ENCODE measurements around the gene FBRS.

DNA sequence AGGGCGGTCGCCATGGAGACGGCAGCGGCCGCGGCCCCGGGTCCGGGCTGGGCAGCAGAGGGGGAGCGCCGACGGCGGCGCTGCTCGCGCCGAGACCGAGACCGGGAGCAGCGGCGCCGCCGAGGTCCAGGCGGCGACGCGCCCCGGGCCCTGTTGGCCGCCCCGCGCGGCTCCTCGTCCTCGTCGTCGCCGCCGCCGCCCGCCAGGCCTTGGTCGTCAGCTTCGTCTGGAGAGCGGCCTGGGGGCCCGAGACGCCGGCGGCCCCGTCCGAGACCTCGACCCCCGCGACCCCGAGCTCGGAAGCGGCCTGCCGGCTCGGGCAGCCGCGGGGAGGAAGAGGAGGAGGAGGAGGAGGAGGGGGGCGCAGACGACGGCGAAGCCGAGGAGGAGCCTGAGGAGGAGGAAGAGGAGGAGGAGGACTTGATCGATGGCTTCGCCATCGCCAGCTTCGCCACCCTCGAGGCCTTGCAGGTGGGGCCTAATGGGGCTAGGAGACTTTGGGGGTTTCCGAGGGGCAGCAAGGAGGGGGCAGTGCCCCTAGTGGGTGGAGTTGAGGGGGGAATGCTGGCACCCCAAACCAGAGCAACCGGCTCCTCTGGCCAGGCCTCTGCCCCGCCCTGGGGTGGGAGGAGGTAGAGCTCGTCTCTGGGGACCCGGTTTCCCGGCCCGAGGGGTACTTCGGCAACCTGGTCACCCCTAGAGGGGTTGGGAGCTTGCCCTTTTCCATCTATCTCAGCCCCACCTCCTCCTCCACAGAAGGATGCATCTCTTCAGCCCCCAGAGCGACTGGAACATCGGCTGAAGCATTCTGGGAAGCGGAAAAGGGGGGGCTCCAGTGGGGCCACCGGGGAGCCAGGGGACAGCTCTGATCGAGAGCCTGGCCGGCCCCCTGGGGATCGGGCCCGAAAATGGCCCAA lies 1.5 kb downstream of the FBRS start:
- TF ChIP-seq CTCF (IDR thresholded peaks at IDR 0.05; ENCODE audit: low read depth, low read length): no peak
- no peak for TF ChIP-seq EZH2phosphoT487 (IDR thresholded peaks at IDR 0.05; ENCODE audit: low read depth)

Data from OCI-LY3 (cell line).